HL-60 (cell line): ENCODE results near the gene DSCAML1.

ENCODE experiments used
- POLR2AphosphoS5 ChIP-seq: IDR thresholded peaks from 2 replicates; pipeline ENCODE4 v1.6.1; 2012; ENCODE audit warnings: low read depth
- TF ChIP-seq, protein P1 (sequence below): IDR thresholded peaks from one replicate; pipeline ENCODE4 v1.5.1; 2011; ENCODE audit warnings: low read length, control low read depth, inconsistent platforms; ENCODE audit not compliant: insufficient read depth
- TF ChIP-seq, protein P2 (sequence below): IDR thresholded peaks from 2 replicates; pipeline ENCODE4 v1.6.1; 2012; ENCODE audit warnings: low read depth; ENCODE audit not compliant: insufficient replicate concordance

DNA sequence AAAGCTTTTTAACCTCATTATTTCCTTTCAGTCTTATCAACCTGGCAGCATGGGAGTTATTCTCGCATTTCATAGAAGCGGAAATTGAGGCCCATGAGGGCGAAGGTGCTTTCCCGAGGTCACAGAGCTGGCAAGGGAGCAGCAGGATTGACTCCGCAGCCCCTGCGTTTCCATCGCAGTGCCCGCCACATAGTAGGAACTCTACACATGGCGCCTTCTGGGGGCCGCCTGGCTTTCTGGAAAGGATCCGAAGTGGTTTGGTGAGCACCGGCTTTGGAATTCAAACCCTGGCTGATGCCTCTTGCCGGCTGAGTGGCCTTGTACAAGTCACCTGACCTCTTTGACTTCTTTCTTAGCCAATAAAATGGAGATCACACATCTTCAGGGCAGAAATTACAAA lies 376.0 kb downstream of the DSCAML1 start:
- no peak for TF ChIP-seq POLR2AphosphoS5
- TF ChIP-seq, protein P1, sequence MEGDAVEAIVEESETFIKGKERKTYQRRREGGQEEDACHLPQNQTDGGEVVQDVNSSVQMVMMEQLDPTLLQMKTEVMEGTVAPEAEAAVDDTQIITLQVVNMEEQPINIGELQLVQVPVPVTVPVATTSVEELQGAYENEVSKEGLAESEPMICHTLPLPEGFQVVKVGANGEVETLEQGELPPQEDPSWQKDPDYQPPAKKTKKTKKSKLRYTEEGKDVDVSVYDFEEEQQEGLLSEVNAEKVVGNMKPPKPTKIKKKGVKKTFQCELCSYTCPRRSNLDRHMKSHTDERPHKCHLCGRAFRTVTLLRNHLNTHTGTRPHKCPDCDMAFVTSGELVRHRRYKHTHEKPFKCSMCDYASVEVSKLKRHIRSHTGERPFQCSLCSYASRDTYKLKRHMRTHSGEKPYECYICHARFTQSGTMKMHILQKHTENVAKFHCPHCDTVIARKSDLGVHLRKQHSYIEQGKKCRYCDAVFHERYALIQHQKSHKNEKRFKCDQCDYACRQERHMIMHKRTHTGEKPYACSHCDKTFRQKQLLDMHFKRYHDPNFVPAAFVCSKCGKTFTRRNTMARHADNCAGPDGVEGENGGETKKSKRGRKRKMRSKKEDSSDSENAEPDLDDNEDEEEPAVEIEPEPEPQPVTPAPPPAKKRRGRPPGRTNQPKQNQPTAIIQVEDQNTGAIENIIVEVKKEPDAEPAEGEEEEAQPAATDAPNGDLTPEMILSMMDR: no peak
- TF ChIP-seq, protein P2, sequence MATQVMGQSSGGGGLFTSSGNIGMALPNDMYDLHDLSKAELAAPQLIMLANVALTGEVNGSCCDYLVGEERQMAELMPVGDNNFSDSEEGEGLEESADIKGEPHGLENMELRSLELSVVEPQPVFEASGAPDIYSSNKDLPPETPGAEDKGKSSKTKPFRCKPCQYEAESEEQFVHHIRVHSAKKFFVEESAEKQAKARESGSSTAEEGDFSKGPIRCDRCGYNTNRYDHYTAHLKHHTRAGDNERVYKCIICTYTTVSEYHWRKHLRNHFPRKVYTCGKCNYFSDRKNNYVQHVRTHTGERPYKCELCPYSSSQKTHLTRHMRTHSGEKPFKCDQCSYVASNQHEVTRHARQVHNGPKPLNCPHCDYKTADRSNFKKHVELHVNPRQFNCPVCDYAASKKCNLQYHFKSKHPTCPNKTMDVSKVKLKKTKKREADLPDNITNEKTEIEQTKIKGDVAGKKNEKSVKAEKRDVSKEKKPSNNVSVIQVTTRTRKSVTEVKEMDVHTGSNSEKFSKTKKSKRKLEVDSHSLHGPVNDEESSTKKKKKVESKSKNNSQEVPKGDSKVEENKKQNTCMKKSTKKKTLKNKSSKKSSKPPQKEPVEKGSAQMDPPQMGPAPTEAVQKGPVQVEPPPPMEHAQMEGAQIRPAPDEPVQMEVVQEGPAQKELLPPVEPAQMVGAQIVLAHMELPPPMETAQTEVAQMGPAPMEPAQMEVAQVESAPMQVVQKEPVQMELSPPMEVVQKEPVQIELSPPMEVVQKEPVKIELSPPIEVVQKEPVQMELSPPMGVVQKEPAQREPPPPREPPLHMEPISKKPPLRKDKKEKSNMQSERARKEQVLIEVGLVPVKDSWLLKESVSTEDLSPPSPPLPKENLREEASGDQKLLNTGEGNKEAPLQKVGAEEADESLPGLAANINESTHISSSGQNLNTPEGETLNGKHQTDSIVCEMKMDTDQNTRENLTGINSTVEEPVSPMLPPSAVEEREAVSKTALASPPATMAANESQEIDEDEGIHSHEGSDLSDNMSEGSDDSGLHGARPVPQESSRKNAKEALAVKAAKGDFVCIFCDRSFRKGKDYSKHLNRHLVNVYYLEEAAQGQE: no peak
